Tibial nerve (tissue), 3 donors: ENCODE results near the gene POLR2F.
"Not testable (repeated sequence)": the region's sequence is repeated elsewhere in the genome, so short reads cannot be mapped to it uniquely, and the experiment has no call there.

Experiments
- POLR2A ChIP-seq, 2 donors: fragments of 450-650 bp; IDR thresholded peaks; one replicate each; pipeline ENCODE4 v1.6.1; 2017; ENCODE audit warnings: antibody characterized with exemption in 2 of 2, mild to moderate bottlenecking in 2 of 2, moderate library complexity in 2 of 2
- TF ChIP-seq, protein P1 (sequence below), 5 experiments: fragments of 200-600 bp in 3 of 5; fragments of 450-650 bp in 2 of 5; sonication (generic) in 3 of 5; IDR thresholded peaks; one replicate each; pipeline ENCODE4 v1.5.1; 2016 to 2019; ENCODE audit warnings: antibody characterized with exemption in 5 of 5, mild to moderate bottlenecking in 3 of 5, moderate library complexity in 2 of 5

DNA sequence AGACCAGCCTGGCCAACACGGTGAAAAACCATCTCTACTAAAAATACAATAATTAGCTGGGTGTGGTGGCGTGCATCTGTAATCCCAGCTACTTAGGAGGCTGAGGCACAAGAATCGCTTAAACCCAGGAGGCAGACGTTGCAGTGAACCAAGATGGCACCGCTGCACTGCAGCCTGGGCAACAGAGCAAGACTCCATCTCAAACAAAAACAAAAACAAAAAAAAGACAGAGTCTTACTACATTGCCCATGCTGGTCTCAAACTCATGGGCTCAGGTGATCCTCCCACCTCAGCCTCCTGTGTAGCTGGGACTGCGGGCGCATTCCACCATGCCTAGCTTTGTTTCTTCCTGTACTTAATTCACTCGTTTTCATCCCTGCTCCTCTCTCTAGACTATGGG, 22.5 kb downstream of the POLR2F start:
- TF ChIP-seq, protein P1, sequence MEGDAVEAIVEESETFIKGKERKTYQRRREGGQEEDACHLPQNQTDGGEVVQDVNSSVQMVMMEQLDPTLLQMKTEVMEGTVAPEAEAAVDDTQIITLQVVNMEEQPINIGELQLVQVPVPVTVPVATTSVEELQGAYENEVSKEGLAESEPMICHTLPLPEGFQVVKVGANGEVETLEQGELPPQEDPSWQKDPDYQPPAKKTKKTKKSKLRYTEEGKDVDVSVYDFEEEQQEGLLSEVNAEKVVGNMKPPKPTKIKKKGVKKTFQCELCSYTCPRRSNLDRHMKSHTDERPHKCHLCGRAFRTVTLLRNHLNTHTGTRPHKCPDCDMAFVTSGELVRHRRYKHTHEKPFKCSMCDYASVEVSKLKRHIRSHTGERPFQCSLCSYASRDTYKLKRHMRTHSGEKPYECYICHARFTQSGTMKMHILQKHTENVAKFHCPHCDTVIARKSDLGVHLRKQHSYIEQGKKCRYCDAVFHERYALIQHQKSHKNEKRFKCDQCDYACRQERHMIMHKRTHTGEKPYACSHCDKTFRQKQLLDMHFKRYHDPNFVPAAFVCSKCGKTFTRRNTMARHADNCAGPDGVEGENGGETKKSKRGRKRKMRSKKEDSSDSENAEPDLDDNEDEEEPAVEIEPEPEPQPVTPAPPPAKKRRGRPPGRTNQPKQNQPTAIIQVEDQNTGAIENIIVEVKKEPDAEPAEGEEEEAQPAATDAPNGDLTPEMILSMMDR (IDR thresholded peaks at IDR 0.05) = not testable (repeated sequence)
- TF ChIP-seq POLR2A (IDR thresholded peaks at IDR 0.05) = not testable (repeated sequence)
